Fibroblast of skin of scalp (primary cell): ENCODE data around the gene HDAC7.
"Not testable (repeated sequence)": the region's sequence is repeated elsewhere in the genome, so short reads cannot be mapped to it uniquely, and the experiment has no call there.

Experiments used
- DNase-seq: peaks from one replicate; pipeline ENCODE4 v3.0.0-alpha.2; 2013

HDAC7 gene

DNA sequence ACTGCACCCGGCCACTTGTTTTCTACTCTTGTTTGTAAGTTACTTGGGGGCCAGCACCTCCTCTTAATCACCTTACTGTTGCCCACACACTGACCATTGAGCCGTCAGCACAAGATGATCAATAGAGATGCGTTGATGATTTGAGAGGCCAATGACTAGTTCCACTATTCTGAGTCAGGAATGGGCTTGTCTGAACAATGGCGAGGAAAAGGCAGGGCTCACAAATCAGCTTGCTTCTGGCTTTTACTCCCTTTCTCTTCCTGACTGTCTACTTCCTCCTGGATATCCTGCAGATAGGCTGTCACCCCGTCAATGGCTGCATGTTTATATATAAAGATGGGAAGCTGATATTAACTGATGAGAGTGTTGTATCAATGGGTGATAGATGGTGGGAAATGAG is 29.1 kb upstream of the HDAC7 start:
- no peak for DNase-seq

DNA sequence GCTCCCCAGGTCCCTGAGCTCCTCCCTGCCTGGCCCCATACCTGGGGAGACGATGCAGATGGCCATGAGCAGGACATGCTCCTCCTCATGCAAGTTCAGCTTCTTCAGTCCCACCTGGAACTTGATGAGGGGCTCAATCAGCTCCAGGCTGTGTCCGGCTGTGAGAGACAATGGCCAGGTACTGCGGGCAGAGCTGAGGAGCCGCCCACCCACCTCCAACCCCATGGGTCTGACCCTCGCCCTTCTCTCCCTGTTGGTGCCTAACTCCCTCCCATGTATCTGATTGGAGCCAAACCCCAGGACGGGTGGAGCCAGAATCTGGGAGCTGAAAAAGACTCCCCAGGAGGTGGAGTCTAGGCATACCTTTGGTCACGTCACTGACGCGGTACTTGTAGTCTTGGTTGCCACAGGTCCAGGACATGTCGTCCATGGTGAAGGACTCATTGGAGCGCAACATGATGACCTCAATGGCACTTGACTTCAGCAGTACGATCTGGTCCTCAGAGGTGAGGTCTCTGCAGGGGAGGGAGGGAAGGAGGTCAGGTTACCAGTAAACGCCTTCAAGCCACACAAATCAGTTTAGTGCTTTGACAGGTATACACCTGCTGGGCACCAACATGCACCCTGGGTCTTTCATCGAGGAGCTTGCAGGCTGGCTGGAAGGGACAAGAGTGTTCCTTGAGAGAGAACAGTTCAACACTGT is 26.7 kb upstream of the HDAC7 start:
- no peak for DNase-seq

DNA sequence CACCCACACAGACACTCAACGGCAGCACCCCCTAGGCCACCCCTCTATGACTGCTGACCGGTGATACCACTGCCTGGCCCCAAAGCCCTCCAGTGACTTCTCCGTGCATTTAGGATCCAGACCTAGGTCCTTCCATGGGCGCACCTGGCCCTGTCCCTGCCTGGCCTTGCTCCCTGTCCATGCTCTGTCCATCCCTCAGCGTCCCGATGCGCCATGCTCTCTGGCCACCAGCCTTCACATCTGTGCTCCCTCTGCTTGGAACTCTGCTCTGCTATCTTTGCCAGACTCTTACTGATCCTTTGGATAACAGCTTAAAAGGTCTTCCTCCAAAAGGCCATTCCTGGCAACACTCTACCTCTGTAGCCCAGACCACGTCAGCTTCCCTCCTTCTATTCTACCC is 25.4 kb upstream of the HDAC7 start:
- DNase-seq, result no peak

DNA sequence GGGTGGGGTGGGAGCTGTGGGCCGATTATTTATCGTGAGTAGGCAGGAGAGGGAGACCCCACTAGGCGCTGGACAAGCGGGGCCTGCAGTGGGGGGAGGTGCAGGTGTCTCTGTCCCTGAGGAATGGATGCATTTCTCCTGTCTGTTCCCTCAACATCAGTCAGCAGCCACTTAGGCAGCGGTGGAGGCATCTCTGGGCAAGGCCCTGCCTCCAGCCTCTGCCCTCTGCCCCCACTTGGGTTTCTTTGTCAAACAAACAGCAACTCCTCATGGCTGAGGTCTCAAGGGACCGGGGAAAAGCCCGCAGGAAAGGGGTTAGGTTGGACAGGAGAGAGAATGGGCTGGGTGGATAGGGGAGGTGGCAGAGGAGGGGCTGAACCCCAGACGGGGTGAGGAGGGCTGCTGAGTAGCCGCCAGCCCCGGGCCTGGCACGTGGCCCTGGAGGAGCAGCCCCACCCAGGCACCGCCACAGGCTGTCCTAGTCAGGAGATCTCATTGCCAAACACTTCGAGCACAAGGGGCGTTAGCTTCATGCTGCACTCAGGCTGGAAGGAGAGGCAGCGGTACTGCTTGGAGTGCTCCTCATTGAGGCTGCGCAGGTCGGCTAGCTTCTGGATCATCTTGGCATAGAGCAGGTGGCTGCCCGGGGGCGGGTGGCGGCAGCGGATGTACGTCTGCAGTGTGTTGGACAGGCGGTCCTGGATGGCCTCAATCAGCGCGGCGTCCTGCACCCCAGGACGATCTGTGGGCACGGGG is 24.7 kb upstream of the HDAC7 start:
- no peak for DNase-seq

DNA sequence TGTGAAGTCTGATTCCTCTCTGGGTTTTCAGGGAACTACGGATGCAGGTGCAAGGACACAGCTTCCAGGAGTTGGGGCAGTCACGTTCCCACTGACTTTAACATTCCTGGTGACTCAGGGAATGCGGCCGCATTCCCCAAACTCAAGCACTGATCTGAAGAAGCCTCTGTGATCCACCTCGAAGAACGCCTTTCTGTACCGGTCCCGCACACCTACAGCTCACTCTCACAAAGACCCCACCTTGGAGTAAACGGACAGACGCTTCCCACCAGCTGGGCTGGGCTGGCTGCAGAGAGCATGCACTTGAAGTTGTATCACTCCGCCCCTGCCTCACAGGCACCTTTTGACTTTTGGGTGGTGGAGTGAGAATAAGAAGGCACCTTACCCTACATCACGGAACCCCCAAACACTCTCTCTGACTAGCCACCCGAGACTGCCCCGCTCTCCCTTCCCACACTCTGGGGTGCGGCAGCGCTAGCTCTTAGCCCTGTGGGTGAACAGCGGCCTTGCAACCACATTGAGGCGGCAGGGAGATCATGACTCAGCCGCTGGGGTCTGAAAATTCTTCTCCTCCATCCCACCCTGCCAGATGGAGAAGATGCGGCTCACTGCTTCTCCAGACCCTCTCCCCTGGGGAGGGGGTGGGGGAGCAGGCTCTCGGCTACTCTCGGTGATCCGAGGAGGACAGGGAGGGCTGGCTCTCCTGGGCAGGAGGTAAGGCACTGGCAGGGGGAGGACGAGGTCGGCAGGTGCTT is 23.7 kb upstream of the HDAC7 start:
- no peak for DNase-seq

DNA sequence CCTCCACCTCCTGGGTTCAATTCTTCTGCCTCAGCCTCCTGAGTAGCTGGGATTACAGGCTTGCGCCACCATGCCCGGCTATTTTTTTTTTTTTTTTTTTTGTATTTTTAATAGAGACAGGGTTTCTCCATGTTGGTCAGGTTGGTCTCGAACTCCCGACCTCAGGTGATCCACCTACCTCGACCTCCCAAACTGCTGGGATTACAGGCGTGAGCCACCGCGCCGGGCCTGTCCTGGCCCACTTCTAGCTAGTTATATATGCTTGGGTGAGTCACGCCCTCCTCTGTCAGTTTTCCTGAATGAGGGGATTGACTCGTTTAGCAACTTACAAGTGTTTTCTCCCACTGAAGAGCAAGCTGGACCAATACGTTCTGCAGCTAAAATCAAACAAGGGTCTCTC is 22.8 kb upstream of the HDAC7 start:
- DNase-seq, result not testable (repeated sequence)

DNA sequence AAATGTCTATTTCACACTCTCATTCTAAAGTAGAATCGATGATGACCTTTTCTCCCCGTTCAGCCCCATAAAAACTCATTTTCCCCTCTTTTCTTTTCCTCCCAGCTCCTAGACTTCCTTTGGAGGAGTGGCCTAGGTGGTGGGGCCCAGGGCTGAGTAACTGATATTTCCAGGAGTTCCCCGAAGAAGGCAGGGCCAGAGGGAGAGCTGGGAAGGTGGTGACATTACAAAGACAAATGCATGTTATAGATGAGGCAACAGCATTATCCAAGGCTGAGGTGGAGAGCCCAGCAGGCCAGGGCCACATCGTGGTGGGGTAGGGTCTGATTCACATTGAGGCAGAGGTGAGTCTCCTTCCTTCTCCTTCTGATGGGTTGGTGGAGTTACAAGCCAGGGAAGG is 22.2 kb upstream of the HDAC7 start:
- DNase-seq, result no peak

DNA sequence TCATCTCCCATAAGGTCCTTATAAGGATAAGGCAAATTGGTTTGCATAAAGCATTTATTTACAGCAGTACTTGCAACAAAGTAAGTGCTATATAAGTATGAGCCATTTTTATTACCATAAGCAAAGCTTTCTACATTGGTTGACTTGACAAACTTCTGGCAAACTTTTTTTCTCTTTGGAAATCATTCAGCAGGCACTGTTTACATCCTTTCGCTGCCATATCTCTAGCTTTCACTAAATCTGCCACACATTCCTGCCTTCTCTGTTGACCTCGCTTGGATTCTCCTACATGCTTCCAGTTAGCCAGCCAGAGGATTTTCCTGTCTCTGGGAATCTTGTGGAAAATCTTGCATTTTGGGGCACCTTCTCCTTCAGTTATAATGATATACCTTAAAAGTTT is 21.8 kb upstream of the HDAC7 start:
- no peak for DNase-seq

DNA sequence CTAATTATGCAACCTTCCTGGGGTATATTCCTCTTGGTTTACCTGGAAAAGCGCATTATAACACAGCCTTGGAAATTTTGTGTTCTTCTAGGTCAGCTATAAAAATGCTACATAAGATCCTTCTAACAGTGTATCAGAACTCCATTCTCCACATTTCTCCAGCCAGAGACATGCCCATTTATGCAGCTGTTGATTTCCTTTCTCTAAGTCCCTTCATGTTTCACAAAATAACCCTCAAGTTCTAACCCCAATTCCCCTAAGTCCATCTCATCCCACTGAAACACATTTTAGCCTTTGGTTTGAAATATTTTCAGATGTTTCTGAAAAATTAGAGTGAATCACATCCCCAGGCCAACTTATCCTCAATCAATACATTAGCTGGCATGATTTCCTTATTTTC is 20.9 kb upstream of the HDAC7 start:
- DNase-seq, result no peak

DNA sequence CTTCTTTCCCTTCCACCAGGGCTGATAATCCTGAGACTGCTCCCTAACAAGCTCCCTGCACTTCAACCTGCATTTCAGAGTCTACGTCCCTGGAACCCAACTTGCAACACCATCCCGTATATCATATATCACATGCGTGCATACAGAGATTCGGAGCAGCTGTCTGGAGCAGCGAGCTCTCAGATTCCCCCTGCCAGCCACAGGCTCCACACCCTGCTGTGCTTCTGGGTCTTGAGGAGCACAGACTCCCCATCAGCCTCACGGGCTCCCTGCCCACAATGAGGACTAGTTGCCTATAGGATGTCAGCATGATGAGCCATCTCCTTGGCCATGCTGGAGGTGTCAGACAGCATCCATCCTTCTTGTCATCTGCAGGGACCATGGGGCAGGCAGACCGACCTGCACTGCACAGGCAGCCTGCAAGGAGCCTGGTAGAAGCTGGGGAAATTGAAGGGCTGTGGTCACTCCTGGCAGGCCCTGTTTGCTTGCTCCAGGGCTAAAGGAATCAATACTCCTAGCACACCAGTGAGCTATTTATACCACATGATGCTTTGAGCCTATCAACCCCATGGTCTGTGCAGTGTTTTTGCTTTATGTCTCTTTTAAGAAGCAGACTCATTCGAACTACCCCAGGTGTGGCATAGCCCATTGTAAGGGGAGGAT is 19.6 kb upstream of the HDAC7 start:
- DNase-seq, result peak; percentile 80

DNA sequence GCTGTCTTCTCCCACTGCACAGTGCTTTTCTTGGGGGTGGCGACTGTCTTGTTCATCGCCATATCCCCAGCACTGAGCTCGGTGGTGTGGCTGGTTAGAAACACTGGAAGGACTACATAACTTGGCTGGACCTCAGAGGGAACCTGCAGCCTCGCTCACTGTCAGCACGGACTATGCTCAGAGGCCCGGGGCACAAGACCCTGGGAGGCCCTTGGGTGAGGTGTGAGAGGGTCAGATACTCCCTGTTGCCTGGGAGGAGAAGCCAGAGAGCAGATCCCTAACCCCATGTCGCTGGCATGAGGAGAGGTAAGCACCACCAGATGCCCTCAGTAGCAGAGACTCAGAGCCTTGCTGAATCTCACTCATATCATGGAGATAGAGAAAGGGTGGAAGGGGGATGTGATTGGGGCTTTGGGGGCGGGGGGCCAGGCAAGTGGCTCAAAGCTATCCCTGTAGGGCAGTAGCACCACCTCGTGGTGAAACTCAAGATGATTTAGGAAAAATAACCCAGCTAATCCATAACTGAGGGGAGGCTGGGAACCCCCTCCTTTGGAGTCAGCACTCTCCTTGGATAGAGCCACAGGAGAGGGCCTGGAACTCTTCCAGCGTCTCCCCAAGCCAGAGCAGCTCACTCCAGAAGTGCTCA is 18.7 kb upstream of the HDAC7 start:
- DNase-seq, result peak; percentile 57

DNA sequence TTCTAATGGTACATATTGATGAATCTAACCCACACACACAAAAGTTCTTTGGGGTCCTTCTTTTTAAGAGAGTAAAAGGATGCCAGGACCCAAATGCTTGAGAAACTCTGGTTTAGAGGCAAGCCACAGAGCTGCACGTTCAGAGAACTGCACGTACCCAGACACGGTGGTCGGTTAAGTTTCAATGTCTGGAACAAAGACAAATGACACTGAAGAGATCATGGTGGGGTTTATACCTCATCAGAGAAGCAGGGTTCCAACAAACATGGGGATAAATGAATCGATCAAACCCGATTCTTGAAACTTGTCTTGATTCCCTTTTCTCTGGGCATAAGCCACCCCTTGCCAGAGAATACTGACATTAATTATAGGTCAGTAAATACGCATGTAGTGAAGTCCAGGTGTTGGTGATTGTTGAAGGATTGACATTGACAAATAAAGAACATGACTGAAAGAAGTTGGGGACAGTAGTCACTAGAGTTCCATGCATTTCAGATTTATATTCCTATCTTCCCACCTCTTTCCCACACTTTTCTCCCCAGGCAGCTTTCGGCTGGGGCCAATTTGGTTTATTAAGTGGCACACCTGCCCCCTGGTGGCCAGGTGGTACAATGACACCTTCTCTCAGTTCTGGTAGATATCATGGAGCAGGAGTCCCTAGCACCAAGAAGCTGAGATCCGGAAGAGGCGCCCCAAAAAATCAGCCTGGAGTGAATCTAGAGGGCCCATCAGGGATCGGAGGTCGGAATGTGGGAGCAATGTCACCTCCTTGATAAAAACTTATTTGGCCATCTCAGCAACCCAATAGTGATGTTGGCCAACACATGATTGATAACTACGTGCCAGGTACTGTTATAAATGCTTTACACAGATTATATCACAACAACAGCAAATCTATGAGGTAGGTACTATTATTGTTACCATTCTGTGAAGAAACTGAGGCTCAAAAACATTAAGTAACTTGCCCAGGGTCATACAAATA is 17.8 kb upstream of the HDAC7 start:
- peak; percentile 73 for DNase-seq

DNA sequence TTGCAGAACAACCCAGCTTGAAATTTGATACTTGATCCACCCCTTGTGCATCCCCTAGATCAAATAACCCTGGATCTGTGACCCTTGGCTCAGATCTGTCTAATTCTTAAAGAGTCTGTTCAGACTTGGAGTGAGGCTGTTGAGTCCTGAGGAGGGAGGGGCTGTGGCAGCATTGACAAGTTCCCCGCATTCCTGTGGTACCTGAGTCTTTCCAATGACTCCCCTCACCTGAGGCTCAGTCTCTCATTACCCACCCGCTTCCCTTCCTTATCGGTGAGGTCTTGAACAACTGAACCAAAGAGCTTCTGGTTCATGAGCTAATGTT is 16.1 kb upstream of the HDAC7 start:
- no peak for DNase-seq

DNA sequence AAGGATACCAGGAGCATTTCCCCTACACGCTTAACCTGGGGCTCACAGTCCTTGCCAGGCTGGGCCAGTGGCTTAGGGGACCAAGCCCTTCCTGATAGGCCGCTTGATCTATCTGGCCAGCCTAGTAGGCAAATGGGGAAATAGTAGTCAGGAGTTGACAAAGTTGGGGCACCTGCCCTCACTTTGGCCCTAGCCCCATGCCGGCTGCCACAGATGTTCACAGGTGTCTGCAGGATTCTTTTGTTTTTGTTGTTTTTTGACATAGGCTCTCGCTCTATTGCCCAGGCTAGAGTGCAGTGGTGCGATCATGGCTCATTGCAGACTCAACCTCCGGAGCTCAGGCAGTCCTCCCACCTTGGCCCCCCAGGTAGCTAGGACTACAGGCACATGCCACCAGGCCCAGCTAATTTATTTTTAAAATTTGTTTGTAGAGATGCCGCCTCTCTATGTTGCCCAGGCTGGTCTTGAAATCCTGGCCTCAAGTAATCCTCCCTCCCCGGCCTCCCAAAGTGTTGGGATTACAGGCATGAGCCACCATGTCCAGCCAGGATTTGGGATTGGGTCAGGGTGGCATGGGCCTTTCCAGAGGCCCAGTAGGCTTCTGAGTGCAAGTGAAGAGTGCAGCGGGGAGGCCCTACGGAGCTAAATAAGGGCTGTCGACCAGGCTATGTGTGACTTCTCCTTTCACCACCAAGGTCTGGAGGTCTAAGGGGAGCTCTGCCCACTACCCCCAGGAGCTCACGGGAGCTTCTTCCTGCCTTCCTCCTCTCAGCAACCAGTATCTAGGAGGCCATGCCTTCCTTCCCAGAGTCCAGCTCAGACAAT is 15.5 kb upstream of the HDAC7 start:
- no peak for DNase-seq

DNA sequence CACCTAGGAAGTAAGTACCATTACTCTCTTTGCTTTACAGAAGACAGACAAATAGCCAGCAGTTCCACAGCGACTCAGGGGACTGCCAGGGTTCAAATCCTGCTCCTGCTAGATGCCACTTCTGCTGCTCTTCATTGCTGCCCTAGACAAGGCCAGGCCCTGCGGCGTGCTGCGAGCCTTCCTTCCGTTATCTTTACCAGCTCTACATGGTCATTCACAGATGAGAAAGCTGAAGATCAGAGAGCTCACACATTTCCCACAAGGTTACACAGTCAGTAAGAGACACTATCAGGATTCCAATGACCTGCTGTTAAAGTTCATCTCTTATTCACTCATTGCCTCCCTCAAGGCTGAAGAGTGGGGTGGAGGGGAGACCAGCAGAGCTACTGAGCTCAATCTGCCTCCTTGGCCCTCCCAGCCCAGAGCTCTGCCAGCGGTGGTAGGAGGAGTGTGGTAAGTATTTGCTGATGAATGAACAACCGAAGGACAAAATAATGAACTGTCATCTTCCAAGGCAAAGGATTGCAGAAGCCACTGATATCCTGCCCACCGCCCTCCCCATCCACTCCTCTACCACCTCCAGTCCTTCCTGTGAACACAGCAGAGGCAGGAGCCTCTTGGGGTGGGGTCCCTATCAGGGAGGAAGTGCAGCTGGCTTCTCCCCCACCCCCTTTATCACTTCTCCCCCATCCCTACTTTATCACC is 14.6 kb upstream of the HDAC7 start:
- no peak for DNase-seq

DNA sequence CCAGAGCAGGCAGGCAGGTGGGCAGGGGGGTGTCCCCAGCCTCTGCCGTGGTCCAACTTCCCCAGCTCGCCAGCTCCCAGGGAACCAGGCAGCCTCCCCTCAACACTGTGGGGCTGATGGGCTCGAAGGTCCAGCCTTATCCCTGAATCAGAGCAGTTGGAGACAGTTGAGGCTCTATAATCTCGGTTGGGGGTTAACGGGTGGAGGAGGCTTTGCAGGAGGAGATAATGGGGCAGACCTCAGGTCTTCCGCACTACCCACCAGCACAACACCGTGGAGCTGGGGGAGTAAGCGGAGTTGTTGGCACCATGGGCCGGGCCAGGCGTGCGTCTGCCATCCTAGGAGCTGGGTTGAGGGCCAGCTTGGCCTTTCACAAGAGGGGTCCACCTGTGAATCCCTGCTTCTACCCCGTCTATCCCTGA is 13.9 kb upstream of the HDAC7 start:
- DNase-seq, result no peak

DNA sequence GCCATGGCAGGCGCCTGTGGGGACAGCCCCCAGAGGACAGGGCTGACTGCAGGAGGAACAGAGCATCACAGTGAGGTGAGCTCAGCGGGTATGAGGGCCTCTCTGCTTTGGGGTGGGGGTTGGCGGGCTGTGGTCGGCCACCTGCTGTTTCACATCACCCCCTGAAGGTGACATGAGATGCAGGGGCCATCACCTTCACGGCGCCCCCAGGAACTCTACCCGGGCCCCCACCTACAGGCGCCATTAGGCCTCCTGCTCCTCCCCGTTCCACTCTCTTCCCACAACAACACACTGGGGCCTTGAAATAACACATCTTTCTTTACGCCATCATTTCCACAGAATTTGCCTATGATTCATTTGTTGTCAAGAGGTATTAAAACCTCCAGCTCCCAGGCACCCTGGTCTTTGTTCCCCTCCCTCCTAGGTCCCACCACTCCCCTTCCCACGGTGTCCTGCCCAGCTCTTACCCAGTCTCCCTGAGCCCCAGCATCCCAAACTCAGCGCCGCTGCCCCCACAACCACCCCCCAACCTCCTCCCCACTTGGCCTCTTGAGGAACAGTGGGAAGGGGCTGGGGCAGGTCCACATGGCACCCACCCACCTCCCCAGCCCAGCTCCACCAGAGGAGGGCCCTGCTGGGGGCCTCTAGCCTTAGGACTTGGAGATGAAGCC is 12.7 kb upstream of the HDAC7 start:
- DNase-seq, result no peak

DNA sequence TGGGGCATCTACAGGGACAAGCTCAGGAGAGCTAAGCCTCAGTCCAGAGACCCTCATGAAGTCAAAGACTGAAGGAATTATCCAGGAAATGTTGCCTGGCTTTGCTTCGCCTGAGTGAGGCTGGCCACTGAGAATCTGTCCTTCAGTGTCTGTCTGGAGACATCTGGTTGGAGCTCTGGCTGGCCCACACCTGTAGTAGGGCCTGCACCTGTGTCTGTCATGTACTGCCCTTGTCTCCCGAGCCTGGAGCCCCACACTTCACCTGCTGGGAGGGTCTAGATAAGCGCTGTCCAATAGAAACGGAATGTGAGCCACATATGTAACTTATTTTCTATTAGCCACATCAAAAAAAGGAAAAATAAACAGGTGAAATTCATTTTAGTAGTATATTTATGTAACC is 9.9 kb upstream of the HDAC7 start:
- no peak for DNase-seq

DNA sequence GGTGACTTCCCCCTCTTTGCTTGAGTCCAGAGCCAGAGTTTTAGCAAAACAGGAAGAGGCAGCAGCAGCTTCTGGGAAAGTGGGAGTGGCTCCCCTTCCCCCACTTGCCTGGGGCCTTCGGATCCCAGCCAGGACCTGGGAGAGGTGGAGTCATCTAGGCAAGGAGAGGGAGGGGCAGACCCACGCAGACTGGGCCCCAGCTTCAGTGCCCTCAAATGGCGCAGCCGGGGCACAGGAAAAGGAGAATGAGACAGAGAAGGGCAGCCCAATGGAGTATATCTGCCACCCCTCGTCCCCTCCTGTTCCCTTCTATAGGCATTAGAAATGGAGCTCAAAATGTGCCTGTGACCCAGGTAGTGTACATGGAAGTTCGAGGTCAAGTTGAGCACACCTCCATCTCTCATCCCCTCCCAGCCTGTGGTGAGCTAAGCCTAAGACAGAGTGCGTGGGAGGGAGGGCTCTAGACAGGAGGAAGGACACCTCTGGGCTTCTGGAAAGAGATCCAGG is 9.3 kb upstream of the HDAC7 start:
- peak; percentile 85 for DNase-seq
